Astrocyte of the spinal cord (primary cell): ENCODE measurements around the gene HERC5.

Source experiments
- DNase-seq: peaks from one replicate; pipeline ENCODE4 v3.0.0; 2011; ENCODE audit warnings: low read depth, low spot score
- H3K4me3 ChIP-seq: 2 replicates; pipeline ENCODE4 v1.5.1; 2011; ENCODE audit warnings: low read depth, mild to moderate bottlenecking, low read length, moderate library complexity
- CTCF ChIP-seq: IDR thresholded peaks from 2 replicates; pipeline ENCODE4 v1.5.1; 2012; ENCODE audit warnings: low read depth, mild to moderate bottlenecking, low read length, inconsistent platforms
- in situ Hi-C: cut with HindIII; loops from 2 replicates; pipeline ENCODE4 v1.10.0; 2017; ENCODE audit warnings: low sequenced_read_pairs

HERC5 gene

GRCh38 chr4:88514557-88515511 lies 57.9 kb downstream of the HERC5 start:
- no peak overlapping the region for H3K4me3 ChIP-seq
- DNase-seq: no peak
- no peak for TF ChIP-seq CTCF
- in situ Hi-C loops: no loop called here

- DNase-seq: no peak
- TF ChIP-seq CTCF: no peak
- in situ Hi-C loops: no loop called here
- no peak overlapping the region for H3K4me3 ChIP-seq
Observed at GRCh38 chr4:88516746-88517145, 59.8 kb downstream of the HERC5 start.

GRCh38 chr4:88517825-88518224 lies 60.9 kb downstream of the HERC5 start:
- no peak for TF ChIP-seq CTCF
- H3K4me3 ChIP-seq: no peak overlapping the region
- in situ Hi-C loops: no loop called here
- DNase-seq: no peak

GRCh38 chr4:88518911-88519310 lies 62.0 kb downstream of the HERC5 start:
- no peak overlapping the region for H3K4me3 ChIP-seq
- DNase-seq: no peak
- no peak for TF ChIP-seq CTCF
- in situ Hi-C loops: no loop called here

GRCh38 chr4:88522702-88523324 lies 65.9 kb downstream of the HERC5 start:
- in situ Hi-C loops: no loop called here
- peak; percentile 46 for DNase-seq
- no peak for TF ChIP-seq CTCF
- H3K4me3 ChIP-seq: peak overlapping the region; percentile 98

GRCh38 chr4:88523325-88524129 lies 66.6 kb downstream of the HERC5 start, which contains the start of gene PYURF:
PYURF (minus strand) TSS chr4:88523776; CDS start chr4:88523700, 76 bp downstream.
- TF ChIP-seq CTCF: no peak
- in situ Hi-C loops: no loop called here
- DNase-seq: peak; percentile 96
- peak within 1 kb of the TSS; percentile 98 for H3K4me3 ChIP-seq
